GM19463 (cell line): ENCODE results near the gene DENND4B.

Experiments
- ATAC-seq: cut with Tn5 transposase; IDR thresholded peaks from one replicate; pipeline ENCODE4 v1.9.1; 2021; ENCODE audit warnings: mild to moderate bottlenecking, moderate library complexity; ENCODE audit not compliant: unreplicated experiment

The DENND4B gene

DNA sequence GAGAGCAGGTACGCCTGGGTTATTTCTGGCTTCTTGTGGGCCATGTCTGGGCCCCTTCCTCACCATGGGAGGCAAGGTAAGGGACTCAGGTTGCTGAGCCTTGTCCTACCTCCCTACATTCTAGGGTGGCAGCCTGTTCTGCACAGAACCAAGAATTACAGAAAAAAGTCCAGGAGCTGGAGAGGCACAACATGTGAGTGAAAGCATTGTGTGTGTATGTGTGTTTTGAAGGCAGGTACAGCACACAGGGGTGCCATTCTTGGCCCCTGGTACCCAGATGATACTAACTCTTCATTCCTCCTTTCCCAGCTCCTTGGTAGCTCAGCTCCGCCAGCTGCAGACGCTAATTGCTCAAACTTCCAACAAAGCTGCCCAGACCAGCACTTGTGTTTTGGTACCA, 26.6 kb upstream of the DENND4B start:
- no peak for ATAC-seq

DNA sequence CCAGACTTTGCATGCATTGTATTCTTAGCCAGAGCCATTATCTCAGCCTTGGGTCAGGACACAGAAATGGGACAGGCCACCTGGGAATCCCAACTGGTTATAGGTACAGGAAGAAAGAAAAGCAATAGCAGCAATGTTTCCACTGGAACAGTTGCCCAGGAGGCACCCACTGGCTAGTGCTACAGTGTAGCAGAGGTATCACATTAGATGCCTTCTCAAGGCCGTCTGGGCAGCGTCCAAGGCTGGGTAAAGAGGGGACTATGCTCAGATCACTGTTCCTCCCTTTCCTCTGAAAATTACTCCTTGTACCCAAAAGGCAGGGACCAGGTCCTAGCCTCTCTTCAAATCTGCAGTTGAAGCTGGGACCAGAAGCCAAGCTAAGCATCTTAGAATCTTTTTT, 23.8 kb upstream of the DENND4B start:
- no peak for ATAC-seq

DNA sequence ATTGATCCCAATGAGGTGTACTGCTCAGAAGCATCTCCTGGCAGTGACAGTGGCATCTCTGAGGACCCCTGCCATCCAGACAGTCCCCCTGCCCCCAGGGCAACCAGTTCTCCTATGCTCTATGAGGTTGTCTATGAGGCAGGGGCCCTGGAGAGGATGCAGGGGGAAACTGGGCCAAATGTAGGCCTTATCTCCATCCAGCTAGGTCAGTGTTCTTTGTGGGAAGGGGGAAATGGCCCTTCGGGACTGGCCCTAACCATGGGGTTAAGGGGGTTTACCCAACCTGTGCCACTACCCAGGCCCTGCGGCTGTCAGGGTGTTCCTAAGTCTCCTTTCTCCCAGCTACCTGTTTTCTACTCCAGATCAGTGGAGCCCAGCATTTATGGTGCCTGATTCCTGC, 22.5 kb upstream of the DENND4B start:
- no peak for ATAC-seq

DNA sequence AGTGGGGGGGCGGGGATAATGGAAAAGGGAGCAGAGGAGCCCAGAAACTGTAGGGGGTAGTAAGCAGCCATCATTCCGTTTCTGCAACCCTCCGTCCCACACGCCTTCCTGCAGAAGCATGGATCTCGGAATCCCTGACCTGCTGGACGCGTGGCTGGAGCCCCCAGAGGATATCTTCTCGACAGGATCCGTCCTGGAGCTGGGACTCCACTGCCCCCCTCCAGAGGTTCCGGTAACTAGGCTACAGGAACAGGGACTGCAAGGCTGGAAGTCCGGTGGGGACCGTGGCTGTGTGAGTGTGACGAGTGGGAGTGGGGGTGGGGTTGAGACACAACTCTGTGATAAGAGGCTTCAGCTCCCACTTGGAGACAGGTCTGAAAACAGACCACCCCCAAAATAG, 21.9 kb upstream of the DENND4B start:
- no peak for ATAC-seq

DNA sequence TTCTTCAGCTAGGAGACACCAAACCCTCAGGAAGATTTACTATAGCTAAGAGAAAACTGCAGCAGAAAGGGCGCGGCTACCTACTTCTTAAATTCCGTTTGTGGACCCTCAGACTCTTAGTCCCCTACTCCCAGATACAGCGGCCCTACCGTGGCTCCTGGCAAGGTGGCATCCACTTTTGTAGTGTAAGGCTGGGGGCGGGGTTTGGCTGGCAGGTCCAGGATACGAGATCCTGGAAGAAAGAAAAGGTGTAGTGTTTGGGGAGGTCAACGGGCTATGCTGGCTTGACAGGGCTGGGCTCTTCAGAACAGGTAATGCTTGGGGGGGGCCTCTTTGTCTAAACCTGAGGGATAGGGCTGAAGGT, 21.5 kb upstream of the DENND4B start:
- ATAC-seq: no peak

DNA sequence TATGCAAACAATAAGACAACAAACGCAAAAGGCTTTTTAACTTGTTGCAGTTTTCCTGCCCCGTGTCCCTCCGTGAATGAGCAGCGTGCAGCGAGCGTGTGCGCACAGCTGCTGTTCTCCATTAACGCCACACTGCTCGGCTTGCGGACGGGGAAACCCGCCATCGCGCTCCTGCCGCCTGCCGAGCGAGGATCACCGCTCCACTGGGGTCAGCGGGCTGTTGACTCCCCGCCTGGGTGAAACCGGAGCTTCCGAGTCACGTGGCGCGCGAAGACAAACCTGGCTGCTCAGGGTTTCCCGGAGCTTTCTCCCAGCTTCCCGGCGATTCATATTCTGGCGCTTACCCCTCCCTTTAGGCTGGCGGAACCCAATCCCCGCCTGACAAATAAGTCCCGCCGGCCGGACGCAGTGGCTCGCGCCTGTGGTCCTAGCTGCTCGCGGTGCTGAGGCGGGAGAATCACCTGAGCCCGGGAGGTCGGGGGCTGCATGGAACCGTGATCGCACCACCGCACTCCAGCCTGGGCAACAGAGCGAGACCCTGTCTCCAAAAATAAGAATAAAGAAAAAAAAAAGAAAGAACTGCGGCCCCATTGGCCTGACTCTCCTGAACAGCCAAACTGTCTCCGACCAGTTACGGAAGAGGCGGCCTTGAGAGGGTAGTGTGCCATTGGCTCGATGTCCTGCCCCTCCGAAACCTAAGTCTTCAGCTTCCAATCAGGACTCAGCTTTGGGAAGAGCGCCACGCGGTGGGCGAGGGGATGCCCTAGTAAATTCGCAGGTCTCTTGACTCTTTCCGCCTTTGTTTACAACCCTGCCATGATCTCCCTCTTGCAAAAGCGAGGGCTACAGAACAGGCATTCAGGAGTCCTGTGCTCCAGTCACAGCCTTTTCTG, 20.8 kb upstream of the DENND4B start, which contains the start of gene CREB3L4:
TSS of gene CREB3L4 (plus strand) at position 796 of the 893 bp plus-strand sequence. CDS start 624 bp downstream, outside the sequence.
- peak; percentile 73 for ATAC-seq

DNA sequence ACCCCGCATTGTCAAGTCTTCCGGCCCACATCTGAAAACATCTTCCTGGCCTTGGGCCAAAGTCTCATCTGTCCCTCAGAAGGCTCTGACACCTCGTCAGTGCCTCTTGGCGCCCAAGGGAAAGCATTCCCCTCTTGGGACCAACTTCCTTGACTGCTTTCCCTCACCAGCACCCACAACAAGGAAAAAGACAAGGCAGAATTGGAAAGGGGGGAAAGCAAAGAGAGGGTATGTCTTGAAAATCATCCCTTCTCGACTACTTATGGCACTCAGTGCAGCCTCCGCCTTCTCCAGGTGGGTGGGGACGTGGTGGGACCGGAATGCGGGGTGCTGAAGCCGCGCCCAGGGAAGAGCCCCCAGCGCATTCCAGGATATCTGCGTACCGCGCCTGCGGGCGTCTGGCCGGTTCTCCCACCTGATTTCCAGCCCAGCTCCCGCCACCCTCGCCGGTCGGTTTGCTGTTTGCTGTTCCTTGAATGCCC, 17.4 kb upstream of the DENND4B start:
- ATAC-seq: no peak

DNA sequence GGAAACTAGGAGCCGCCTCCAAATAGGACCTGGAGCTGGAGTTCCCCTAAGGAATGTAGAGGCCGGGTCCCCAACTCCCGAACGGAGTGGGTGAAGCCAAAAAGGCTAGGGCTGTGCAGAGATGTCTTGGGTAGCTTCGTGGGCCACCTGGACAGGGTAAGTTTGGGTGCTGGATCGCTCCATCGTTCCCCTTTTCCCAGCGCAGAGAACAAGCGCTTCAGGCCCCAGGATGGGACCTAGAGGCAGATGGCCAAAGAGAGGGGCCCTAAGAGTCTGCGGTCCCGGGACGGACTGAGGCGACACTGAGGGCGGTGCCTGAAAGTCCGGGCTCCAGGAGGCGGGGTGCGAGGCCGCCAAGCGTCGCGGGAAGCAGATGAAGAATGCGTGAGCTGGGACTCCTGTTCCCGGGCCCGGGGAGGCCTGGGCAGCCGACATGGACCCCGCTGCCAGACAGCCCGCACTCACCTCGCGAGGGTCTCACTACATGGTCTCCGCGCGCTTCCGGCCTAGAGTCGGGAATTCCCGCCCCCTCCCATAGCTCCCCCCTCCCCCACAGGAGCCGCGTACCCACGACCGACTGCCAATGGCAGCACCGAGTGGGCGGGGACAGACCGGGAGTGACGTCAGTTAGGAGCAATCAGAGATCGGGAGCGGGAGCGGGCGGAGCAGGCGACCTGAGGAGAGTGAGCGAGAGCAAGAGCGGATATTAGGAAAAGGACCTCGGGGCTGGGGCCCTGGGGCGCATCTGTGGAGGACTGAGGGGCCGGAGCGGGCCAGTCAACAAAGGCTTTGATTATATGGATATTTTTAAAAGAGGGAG, 16.7 kb upstream of the DENND4B start, which contains the start of gene SLC39A1:
TSS of gene SLC39A1 (minus strand) at position 508 of the 820 bp plus-strand sequence. CDS start 822 bp downstream, outside the sequence.
- peak; percentile 45 for ATAC-seq

DNA sequence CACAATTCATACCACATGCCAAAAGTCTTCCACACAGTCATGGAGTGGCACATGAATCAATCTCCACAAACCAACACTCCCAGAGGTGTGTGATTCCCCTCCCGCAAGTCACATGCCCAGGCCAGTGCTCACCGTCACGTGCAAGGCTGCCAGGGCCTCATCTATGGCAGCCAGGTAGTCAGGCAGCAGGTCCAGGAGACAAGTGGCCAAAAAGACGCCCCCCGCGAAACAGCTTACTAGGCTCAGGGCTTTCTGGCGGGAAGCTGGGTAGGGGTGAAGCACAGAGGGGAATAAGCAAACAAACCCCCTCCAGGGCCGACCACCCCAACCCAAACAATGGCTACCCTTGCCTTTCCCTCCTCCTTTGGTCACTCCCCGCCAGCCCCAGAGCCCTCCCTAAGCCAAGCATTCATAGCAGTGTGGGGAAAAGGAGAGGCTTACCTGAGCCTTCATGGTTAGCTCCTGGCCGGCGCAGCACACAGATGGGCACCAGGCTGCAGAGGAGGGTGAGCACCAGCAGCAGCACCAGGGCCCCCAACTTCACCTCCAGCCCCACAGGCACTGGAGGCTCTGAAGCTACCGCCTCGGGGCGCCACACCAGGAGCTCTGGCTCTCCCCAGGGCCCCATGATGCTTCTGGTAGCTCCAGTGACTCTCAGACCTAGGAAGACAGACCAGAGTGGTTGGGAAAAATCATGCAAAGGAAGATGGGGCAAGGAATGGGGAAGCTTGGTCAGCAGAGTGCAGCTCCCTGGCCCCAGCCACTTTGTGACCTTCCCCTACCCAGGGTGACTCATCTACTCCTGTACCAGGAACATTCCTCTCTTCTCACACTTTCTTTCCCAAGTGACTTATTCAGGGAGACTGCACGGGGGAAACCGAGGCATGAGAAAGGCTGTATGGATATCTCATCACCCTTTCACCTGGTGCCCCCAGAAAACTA, 15.8 kb upstream of the DENND4B start:
- ATAC-seq: no peak

DNA sequence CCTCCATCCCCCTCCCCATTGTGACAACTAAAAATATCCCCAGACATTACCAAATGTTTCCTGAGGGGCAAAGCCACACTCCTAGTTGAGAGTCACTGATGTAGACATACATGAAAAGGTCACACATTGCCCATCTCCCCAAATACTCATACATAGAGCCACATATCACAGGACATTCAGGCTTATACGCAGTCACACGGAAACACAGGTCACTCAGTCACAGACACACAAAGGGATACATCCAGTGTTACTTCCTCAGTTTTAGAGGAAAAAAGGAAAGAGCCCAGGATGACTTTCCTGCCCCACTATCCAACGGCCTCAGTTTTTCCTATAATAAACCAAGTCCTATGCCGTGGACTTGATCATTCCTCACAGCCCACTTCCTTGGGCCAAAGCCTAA, 14.9 kb upstream of the DENND4B start:
- no peak for ATAC-seq

DNA sequence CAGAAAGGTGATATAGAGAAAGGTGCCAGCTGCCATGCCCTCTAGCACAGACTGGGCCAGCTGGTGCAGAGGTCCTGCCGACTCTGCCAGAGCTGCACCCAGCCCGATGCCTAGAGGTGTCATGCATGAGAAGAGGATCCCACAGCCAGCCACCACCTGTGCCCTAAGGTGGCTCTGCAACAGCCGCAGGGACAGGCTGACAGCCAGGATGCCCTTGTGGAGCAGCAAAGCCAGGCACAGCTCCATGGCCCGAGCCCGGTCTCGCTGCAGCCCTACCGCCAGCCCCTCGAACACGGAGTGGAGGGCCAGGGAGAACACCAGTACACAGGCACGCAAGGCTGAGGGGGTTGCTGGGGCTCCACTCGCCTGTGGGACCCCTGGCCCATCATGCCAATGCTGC, 13.7 kb upstream of the DENND4B start:
- ATAC-seq: no peak

DNA sequence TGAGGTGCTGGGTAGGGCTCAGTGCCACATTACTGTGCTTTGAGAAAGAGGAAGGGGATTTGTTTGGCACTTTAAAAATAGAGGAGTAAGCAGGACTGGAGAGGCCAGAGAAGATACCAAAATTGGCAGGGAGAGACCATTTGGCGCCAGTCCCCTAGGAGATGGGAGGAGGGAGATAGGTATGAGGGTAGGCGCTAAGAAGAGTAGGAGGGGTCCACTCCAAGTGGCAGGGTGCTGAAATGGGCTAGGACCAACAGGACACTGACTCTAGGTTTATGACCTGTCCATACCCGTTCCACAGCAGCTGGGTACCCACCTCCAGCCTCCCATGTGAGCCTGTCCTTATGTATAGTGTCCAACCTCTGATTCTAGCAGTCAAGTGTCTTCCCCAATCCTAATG, 12.9 kb upstream of the DENND4B start:
- ATAC-seq: no peak

DNA sequence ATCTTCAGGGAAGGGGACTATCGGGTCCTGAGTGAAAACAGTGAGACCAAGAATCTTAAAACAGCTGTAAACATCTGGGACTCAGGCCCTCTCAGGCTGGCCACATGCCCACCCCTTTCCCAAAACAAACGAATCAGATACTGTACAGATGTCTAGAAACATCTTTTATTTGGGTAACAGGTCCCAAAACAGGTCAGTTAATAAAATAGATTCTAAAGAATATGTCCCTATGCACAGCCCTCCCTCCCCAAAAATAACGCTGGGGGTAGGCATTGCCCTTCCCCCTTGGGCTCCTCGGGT, 12.4 kb upstream of the DENND4B start:
- no peak for ATAC-seq

DNA sequence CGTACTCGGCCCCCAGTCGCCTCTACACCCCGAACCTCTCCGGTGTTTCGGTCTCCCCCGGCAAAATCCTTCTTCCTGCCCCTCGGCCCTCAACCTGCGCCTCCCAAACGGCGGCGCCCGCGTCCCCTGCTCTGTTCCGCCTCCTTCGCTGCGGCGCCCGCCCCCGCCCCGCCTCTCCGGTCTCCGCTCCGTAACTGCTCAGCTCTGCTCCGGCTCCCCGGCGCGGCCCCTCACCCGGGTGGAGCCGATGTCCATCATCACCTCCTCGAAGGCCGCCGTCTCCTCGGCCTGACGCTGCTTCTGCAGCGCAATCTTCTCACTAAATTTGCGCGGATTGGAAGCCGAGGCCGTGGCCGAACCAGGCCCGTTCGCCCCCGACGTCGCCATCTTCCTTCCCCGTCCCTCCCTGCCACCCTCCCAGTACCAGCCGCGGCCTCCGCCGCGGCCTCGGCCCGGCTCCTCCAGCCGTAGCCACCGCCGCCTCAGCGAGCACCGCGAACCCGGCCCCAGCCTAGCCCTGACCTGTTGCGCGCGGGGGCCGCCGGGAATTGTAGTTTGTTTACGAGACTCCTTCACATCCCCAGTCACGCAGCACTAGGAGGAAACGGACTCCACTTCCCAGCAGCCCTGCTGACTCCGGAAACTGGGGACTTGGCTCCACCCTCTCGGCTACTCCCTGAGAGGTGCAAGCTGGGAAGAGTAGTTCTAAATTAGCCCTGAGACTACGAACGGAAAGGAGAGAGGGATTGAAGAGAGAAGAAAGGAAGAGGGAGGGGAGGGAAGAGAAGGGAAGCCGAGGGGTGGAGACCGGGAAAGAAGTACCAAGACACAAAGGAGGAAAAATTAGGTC, 11.8 kb upstream of the DENND4B start, which contains the start of gene CRTC2:
TSS of gene CRTC2 (minus strand) at position 502 of the 850 bp plus-strand sequence. CDS start at position 387, 115 bp downstream.
- ATAC-seq: peak; percentile 75

DNA sequence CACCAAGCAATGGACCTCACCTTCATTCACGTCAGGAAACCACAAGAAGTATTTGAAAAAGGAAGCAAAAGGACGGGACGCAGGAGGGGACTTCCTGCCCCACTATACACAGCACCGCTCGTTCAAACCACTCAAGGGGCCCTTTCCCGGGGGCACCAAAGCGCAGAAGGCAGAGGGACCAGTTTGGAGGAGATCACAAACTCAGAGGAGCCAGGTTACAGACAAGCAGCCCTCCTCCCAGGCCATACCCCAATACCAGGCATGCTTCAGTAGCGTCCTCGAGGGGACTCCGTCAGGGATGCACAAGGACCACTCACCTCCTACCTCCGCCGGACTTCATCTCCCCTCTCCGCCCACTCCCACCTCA, 11.2 kb upstream of the DENND4B start:
- ATAC-seq: peak; percentile 17

DNA sequence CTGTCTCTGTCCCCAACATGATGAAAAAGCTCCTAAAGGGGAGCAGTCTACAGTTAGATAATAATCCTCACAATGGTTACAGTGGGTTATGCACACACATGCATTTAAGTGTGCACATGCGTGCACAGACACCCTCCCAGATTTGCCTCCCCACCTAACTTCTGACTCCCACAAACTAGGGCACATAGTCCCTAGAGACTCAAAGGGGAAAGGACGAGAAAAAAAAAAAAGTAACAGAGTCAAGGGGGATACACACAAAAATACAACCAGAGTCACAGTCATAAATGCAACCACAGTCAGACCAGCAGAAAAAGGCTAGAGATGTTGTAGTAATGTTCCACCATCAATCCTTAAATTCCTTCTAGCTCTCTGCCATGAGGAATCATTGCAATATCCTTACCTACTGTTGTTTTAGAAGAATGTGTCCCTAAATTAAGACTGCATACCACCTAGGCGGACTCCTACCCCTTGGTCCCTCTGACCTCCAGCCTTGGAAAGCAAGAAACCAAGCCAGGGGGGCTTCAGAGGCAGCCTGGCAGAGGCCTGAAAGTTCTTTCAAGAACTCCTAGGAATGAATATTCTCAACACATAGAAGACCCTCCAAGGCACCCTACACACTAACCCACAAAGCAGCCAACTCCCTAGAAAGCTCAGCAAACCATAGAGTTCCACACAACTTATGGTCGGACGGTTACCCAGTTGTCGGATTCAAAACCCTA, 10.6 kb upstream of the DENND4B start:
- ATAC-seq: no peak

DNA sequence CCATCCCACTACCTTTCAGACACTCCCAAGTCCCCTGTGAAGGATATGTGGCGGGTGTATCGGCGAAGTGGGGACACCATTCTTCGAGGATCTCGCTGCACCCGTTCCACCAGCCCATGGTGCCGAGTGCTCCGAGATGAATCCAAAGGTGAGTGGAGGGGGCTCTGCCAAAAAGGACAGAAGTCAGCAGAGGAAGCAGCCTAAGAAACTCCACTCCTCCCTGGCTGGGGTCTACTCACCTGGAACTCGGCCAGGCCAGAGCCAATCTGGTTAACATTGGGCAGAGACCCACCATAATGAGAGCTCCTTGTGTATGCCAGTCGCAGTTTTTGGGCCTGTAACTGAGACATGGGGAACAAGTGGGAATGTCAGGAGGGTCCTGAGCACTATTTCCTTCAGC, 8.3 kb upstream of the DENND4B start:
- ATAC-seq: no peak

DNA sequence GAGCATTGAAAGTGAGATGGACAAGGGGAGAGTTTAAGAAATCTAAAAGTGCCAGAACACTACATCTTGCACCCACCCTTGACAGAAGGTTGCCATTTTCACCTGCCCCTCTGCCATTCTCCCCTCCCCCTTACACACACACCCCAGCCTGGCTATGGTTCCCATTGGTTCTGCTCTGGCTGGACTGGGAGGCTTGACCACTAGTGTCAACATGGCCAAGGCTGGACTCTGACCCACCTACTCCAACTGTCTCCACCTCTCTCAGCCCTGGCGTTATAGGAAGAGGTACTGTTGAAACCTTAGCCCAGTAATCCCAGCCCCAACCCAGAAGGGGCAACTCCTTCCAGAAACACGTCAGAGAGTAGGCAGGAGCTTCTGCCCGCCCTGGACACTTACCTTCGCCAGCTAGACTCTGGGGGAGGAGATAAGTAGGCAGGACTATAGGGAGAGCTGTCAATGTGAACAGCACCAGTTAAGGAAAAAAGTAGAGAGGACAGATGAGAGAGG, 7.4 kb upstream of the DENND4B start:
- ATAC-seq: no peak

DNA sequence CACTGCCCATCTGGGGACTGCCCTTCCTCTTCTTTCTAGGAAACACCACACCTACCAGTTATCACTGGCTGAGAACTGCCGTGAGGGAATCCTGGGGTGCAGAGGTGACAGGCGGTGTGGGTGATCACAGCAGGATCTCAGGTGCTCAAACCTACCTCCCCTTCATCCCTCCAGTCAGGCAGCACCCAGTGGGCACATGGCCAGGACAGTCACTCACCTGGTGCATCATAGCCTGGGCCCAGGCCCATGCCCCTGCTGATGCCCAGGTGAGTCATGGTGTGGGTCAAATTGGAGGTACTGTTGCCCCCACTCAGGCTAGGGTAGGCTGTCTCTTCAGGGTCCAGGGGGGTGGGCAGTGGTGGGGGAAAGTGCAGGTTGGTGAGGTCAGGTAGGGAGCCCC, 5.3 kb upstream of the DENND4B start:
- ATAC-seq: no peak
